ENCODE results near the gene KRTCAP2.
"Not testable (repeated sequence)": the region's sequence is repeated elsewhere in the genome, so short reads cannot be mapped to it uniquely, and the experiment has no call there.

KRTCAP2 gene

GRCh38 chr1:155198547-155198906 is 25.4 kb upstream of the KRTCAP2 start:
- no peak for DNase-seq

- no peak for DNase-seq
Measured at GRCh38 chr1:155197901-155198546, 24.9 kb upstream of the KRTCAP2 start.

GRCh38 chr1:155196893-155197638 is 24.0 kb upstream of the KRTCAP2 start:
- DNase-seq: no peak

GRCh38 chr1:155196103-155196892 is 23.2 kb upstream of the KRTCAP2 start:
- DNase-seq: no peak

- no peak for DNase-seq
Measured at GRCh38 chr1:155195201-155196102, 22.3 kb upstream of the KRTCAP2 start.

- not testable (repeated sequence) for DNase-seq
Measured at GRCh38 chr1:155193991-155194240, 20.8 kb upstream of the KRTCAP2 start.

- DNase-seq: peak; percentile 75
Measured at GRCh38 chr1:155193275-155193990, 20.3 kb upstream of the KRTCAP2 start.

- DNase-seq: peak; percentile 30
Measured at GRCh38 chr1:155192346-155193274, 19.5 kb upstream of the KRTCAP2 start.

- DNase-seq: no peak
Measured at GRCh38 chr1:155191904-155192303, 18.8 kb upstream of the KRTCAP2 start.

GRCh38 chr1:155189926-155190325 is 16.8 kb upstream of the KRTCAP2 start:
- not testable (repeated sequence) for DNase-seq

GRCh38 chr1:155188268-155188667 is 15.2 kb upstream of the KRTCAP2 start:
- DNase-seq: no peak

- DNase-seq: no peak
Measured at GRCh38 chr1:155187456-155187891, 14.4 kb upstream of the KRTCAP2 start.

GRCh38 chr1:155186794-155187455 is 13.8 kb upstream of the KRTCAP2 start:
- DNase-seq: no peak

GRCh38 chr1:155186067-155186793 is 13.1 kb upstream of the KRTCAP2 start:
- no peak for DNase-seq

- DNase-seq: no peak
Measured at GRCh38 chr1:155185783-155186066, 12.6 kb upstream of the KRTCAP2 start.

- DNase-seq: no peak
Measured at GRCh38 chr1:155184835-155185782, 12.0 kb upstream of the KRTCAP2 start.

- no peak for DNase-seq
Measured at GRCh38 chr1:155184351-155184811, 11.3 kb upstream of the KRTCAP2 start.

- no peak for DNase-seq
Measured at GRCh38 chr1:155183775-155184221, 10.7 kb upstream of the KRTCAP2 start.

Measured in activated CD8-positive, alpha-beta memory T cell treated with anti-CD3 and anti-CD28 coated beads, Interleukin-2, amount 50 U/mL, for 4 hours (primary cell).